HepG2 (cell line): ENCODE measurements around the gene RASIP1. TPM values are rescaled to one million over a fixed set of nuclear protein-coding genes. Genes with fewer than 3 reads are reported as not detected.
A peak's percentile ranks its signal among the peaks of the same experiment; 100 is the strongest.

Source experiments
- ATAC-seq: fragments of 200-7000 bp; cut with Tn5 transposase; 3 replicates; pipeline ENCODE4 v1.9.1; 2020; ENCODE audit warnings: mild to moderate bottlenecking, moderate library complexity
- BruUV-seq: library from RNA; stranded (reverse); fragments of 400-500 nt; replicated peaks from 2 replicates; lab custom pipeline; 2021; lab: Mats Ljungman, UMichigan
- CTCF ChIA-PET: fragments of 300-600 bp; formaldehyde crosslinking; extraction: SDS; loops from one replicate; lab custom pipeline; 2021; ENCODE audit warnings: low total read pairs, inconsistent platforms, low intra/inter-chr PET ratio; lab: Yijun Ruan, JAX
- POLR2A ChIA-PET: fragments of 350-600 bp; sonication (Branson Sonifier 250); formaldehyde crosslinking; loops from one replicate; lab custom pipeline; 2020; ENCODE audit warnings: antibody characterized with exemption, inconsistent platforms; lab: Yijun Ruan, JAX
- DNase-seq: peaks from one replicate; pipeline ENCODE4 v3.0.0-alpha.2; 2015; ENCODE audit warnings: low spot score
- FAIRE-seq: peaks from 3 replicates; lab custom pipeline; 2011; peaks lifted over from hg19 to GRCh38; lab: Jason Lieb, UNC
- H2AFZ ChIP-seq: one replicate; pipeline ENCODE4 v1.6.1; 2011; ENCODE audit warnings: low read length, inconsistent platforms
- H3K27ac ChIP-seq: fragments of 300-600 bp; 3 replicates; pipeline ENCODE4 v1.8.0; 2011; ENCODE audit warnings: mixed run types, mild to moderate bottlenecking, mixed read lengths, low read length, inconsistent platforms; ENCODE audit not compliant: insufficient read depth; ENCODE audit errors: extremely low read length
- H3K27me3 ChIP-seq, 2 experiments: fragments of 200-600 bp in 1 of 2; 2 replicates in 1 of 2; 3 replicates in 1 of 2; pipeline versions ENCODE4 v1.6.0 to v1.8.0; 2011; ENCODE audit warnings: low read length in 2 of 2, mild to moderate bottlenecking in 2 of 2, moderate library complexity in 2 of 2, inconsistent platforms in 1 of 2; ENCODE audit not compliant: insufficient read depth in 2 of 2, control insufficient read depth in 1 of 2
- H3K36me3 ChIP-seq, 2 experiments: fragments of 200-600 bp in 1 of 2; replicated peaks in 1 of 2; 2 replicates in 1 of 2; 3 replicates in 1 of 2; pipeline versions ENCODE4 v1.5.1 to v1.8.0; 2011; ENCODE audit warnings: low read length in 2 of 2, inconsistent platforms in 1 of 2; ENCODE audit not compliant: insufficient read depth in 2 of 2, control insufficient read depth in 1 of 2
- H3K4me1 ChIP-seq: 2 replicates; pipeline ENCODE4 v1.5.1; 2012; ENCODE audit warnings: low read length, inconsistent platforms; ENCODE audit not compliant: insufficient read depth
- H3K4me2 ChIP-seq: 2 replicates; pipeline ENCODE4 v1.6.0; 2011; ENCODE audit warnings: low read depth, low read length, inconsistent platforms
- H3K4me3 ChIP-seq, 3 experiments: fragments of 200-600 bp in 1 of 3; sonication (generic), shearing (Covaris generic) in 1 of 3; replicated peaks in 1 of 3; 2 replicates each; pipeline ENCODE4 v1.5.1; 2011 to 2016; ENCODE audit warnings: low read length in 3 of 3, inconsistent platforms in 2 of 3, low read depth in 2 of 3, mild to moderate bottlenecking in 2 of 3, control low read depth in 1 of 3, mixed read lengths in 1 of 3; ENCODE audit not compliant: insufficient read depth in 1 of 3
- H3K79me2 ChIP-seq: one replicate; pipeline ENCODE4 v1.6.1; 2011; ENCODE audit warnings: low read length, inconsistent platforms; ENCODE audit not compliant: insufficient read depth
- H3K9ac ChIP-seq: 2 replicates; pipeline ENCODE4 v1.6.0; 2011; ENCODE audit warnings: mild to moderate bottlenecking, low read depth, low read length, inconsistent platforms; ENCODE audit not compliant: insufficient read depth
- H3K9me3 ChIP-seq: 2 replicates; pipeline ENCODE4 v1.5.1; 2012; ENCODE audit warnings: mild to moderate bottlenecking, low read length
- H4K20me1 ChIP-seq: 2 replicates; pipeline ENCODE4 v1.6.0; 2011; ENCODE audit warnings: inconsistent platforms, mild to moderate bottlenecking, low read length, moderate library complexity; ENCODE audit not compliant: insufficient read depth
- MAFF ChIP-seq: IDR thresholded peaks from 2 replicates; pipeline ENCODE4 v1.6.1; 2011; ENCODE audit warnings: low read depth, low read length, improper control_type of control experiment
- MAFK ChIP-seq, 2 experiments: IDR thresholded peaks in 1 of 2; conservative IDR thresholded peaks in 1 of 2; 2 replicates each; pipeline ENCODE4 v1.6.1; 2011; ENCODE audit warnings: improper control_type of control experiment in 2 of 2, low read length in 2 of 2
- RERE ChIP-seq: IDR thresholded peaks from 2 replicates; pipeline ENCODE4 v1.6.1; 2016; ENCODE audit warnings: low read depth, missing genetic modification reagents, missing compliant biosample characterization
- ZNF326 ChIP-seq: sonication (generic); formaldehyde crosslinking; IDR thresholded peaks from 2 replicates; pipeline ENCODE4 v1.4.0; 2020; ENCODE audit warnings: missing genetic modification reagents, borderline replicate concordance
- ZNF331 ChIP-seq: sonication (generic); formaldehyde crosslinking; IDR thresholded peaks from 2 replicates; pipeline ENCODE4 v1.4.0; 2020; ENCODE audit warnings: missing genetic modification reagents
- ZNF83 ChIP-seq: sonication (generic); formaldehyde crosslinking; IDR thresholded peaks from 2 replicates; pipeline ENCODE4 v1.4.0; 2020; ENCODE audit warnings: missing genetic modification reagents, mild to moderate bottlenecking, borderline replicate concordance
- WGBS: methylation state at CpG from one replicate; pipeline ENCODE4 v1.1.6; 2017; ENCODE audit warnings: low lambda C conversion rate; 5-methylcytosine and 5-hydroxymethylcytosine counted together
- in situ Hi-C: cut with HindIII; loops from 2 replicates; pipeline ENCODE4 v1.10.0; 2017; ENCODE audit warnings: low pct_unique_long_range_greater_than_20kb; ENCODE audit not compliant: extremely low pct_ligation_motif_present
- intact Hi-C: fragments of 100-400 bp; cut with micrococcal nuclease; formaldehyde crosslinking; loops from one replicate; pipeline ENCODE4 v1.10.0; 2022; ENCODE audit not compliant: unreplicated experiment
- polyA plus RNA-seq, 8 experiments: library from polyadenylated mRNA; depleted of rRNA in 3 of 8; stranded (reverse) in 7 of 8; unstranded in 1 of 8; fragments of >200 nt; fragmentation: Illumina TruSeq in 4 of 8; extraction: Trizol in 4 of 8; gene quantifications; 2 replicates each; pipeline versions ENCODE4 v1.2.1 to v1.2.3, GENCODE V29; 2011 to 2016; ENCODE audit warnings: low read depth in 4 of 8, missing spikeins in 1 of 8, mixed read lengths in 1 of 8; ENCODE audit not compliant: insufficient read depth in 1 of 8
- total RNA-seq, 5 experiments: library from RNA; depleted of rRNA; stranded (reverse); fragments of >200 nt; fragmentation: Illumina TruSeq; extraction: Trizol; gene quantifications; 2 replicates each; pipeline ENCODE4 v1.2.3, GENCODE V29; 2016; ENCODE audit warnings: low read depth in 1 of 5

Gene RASIP1
- total and polyA plus RNA-seq, 2 of the 13 experiments (the other 11 are each of a cell fraction or from before 2014, with no cell fraction given), result 0.44 to 0.58 TPM

GRCh38 chr19:48711106-48711662, 29.2 kb downstream of the RASIP1 start:
- no peak overlapping the region for H2AFZ ChIP-seq
- no peaks in the 10 kb centered on the region for H3K36me3 ChIP-seq
- peaks cover 22% of the 10 kb centered on the region; the same call in 1 of the 2 replicates for H3K4me1 ChIP-seq
- H3K9ac ChIP-seq, result no peak overlapping the region
- FAIRE-seq, result no peak
- in situ Hi-C loops, result no loop called here
- CTCF ChIA-PET, result no interaction called here
- ATAC-seq, result no peak
- H3K9me3 ChIP-seq, result peaks cover 4% of the 10 kb centered on the region; the same call in 1 of the 2 replicates
- BruUV-seq, result no TSS peak
- 98% methylated on average over 4 of the region's 4 CpGs for whole genome bisulfite sequencing
- no peak overlapping the region for H3K4me2 ChIP-seq
- H3K27me3 ChIP-seq, result no peaks in the 10 kb centered on the region
- TF ChIP-seq ZNF83 (CRISPR knock-in tag) (no peak), MAFK (conservative IDR thresholded peaks at IDR 0.05 in 1 of 2, IDR thresholded peaks at IDR 0.05 in 1 of 2; ENCODE audit: low read length in 2 of 2) (peak; percentile 61 to 67; a peak in 3 of 4 replicates), ZNF331 (CRISPR knock-in tag) (peak; percentile 100), ZNF326 (CRISPR knock-in tag) (0 out of 2 replicates have a peak, but pooled peaks have one; percentile 36), RERE (CRISPR knock-in tag) (no peak), MAFF (peak; percentile 23; the same call in 1 of the 2 replicates)
- H4K20me1 ChIP-seq, result no peaks in the 10 kb centered on the region
- POLR2A ChIA-PET, result interaction anchor here (1.6 to 1.8 kb wide), 2 partner anchors 9 to 15 kb away, joined by 4 to 5 read pairs; partner anchors contain the start of gene FUT2
- H3K27ac ChIP-seq, result no peak overlapping the region
- H3K79me2 ChIP-seq, result peaks cover 5% of the 10 kb centered on the region
- DNase-seq, result no peak
- no peak overlapping the region for H3K4me3 ChIP-seq
- intact Hi-C loops, result loop anchor here (5.0 kb wide), 1 partner anchor 34 kb away; no protein-coding TSS in a partner anchor
